Esophagus muscularis mucosa (tissue), 4 donors: Measurements from ENCODE around the gene LRRC4C.

ENCODE experiments used
- CTCF ChIP-seq, 3 experiments: fragments of 200-600 bp in 2 of 3; fragments of 450-650 bp in 1 of 3; sonication (generic) in 2 of 3; IDR thresholded peaks; one replicate each; pipeline ENCODE4 v1.5.1; 2017 to 2019; ENCODE audit warnings: antibody characterized with exemption in 3 of 3, mild to moderate bottlenecking in 2 of 3, moderate library complexity in 1 of 3
- EP300 ChIP-seq: sonication (generic); formaldehyde crosslinking; IDR thresholded peaks from one replicate; pipeline ENCODE4 v1.6.1; 2017; ENCODE audit warnings: antibody characterized with exemption
- POLR2A ChIP-seq: fragments of 450-650 bp; IDR thresholded peaks from one replicate; pipeline ENCODE4 v1.6.1; 2017; ENCODE audit warnings: antibody characterized with exemption, moderate library complexity, mild to moderate bottlenecking, low read depth
- POLR2AphosphoS5 ChIP-seq, 2 donors: sonication (generic); formaldehyde crosslinking; IDR thresholded peaks; one replicate each; pipeline ENCODE4 v1.6.1; 2017; ENCODE audit warnings: antibody characterized with exemption in 2 of 2

- no peak for TF ChIP-seq POLR2AphosphoS5 (IDR thresholded peaks at IDR 0.05)
- TF ChIP-seq CTCF (IDR thresholded peaks at IDR 0.05): no peak
- TF ChIP-seq POLR2A: no peak
- no peak for TF ChIP-seq EP300
Measured at GRCh38 chr11:40118780-40119179, 1340.7 kb downstream of the LRRC4C start.
